ENCODE data around the gene ITGBL1.

DNA sequence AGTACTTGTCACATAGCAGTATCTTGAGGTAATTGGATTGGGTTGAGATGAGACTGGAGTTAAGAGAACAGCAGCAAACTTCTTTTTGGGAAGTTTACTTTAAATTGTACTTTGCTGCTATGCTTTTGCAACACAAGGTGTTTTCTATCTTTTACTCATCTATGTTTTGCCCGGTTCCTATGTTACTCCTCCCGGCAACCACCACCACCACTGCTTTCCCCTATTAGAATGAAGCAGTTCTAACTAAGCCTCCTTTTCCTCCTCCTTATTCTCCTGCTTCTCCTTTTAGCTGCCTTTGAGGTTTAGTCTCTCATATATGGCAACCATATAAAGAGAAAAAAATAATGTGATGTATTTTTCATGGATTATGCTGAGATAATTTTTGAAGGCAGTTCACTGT is 233.5 kb downstream of the ITGBL1 start:
- TF ChIP-seq, protein P1, sequence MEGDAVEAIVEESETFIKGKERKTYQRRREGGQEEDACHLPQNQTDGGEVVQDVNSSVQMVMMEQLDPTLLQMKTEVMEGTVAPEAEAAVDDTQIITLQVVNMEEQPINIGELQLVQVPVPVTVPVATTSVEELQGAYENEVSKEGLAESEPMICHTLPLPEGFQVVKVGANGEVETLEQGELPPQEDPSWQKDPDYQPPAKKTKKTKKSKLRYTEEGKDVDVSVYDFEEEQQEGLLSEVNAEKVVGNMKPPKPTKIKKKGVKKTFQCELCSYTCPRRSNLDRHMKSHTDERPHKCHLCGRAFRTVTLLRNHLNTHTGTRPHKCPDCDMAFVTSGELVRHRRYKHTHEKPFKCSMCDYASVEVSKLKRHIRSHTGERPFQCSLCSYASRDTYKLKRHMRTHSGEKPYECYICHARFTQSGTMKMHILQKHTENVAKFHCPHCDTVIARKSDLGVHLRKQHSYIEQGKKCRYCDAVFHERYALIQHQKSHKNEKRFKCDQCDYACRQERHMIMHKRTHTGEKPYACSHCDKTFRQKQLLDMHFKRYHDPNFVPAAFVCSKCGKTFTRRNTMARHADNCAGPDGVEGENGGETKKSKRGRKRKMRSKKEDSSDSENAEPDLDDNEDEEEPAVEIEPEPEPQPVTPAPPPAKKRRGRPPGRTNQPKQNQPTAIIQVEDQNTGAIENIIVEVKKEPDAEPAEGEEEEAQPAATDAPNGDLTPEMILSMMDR (IDR thresholded peaks at IDR 0.05): no peak
- TF ChIP-seq POLR2A (IDR thresholded peaks at IDR 0.05): no peak

Measured in testis (tissue), 2 donors.